ENCODE results near the gene DDA1.

Gene DDA1

GRCh38 chr19:17296273-17296672 lies 13.1 kb upstream of the DDA1 start:
- Mint-ChIP-seq H3K36me3 (ENCODE audit: low read depth) (peaks cover 62% of the 10 kb centered on the region), H3K4me3 (no peak overlapping the region), H3K27me3 (no peaks in the 10 kb centered on the region), H3K4me1 (ENCODE audit: low read depth) (peaks cover 18% of the 10 kb centered on the region), H3K27ac (no peak overlapping the region), H3K9me3 (no peaks in the 10 kb centered on the region)
- intact Hi-C loops (cut with micrococcal nuclease): no loop called here

GRCh38 chr19:17296976-17297375 lies 12.4 kb upstream of the DDA1 start:
- H3K9me3 Mint-ChIP-seq: no peaks in the 10 kb centered on the region
- no peak overlapping the region for H3K4me3 Mint-ChIP-seq
- H3K27ac Mint-ChIP-seq: no peak overlapping the region
- intact Hi-C loops (cut with micrococcal nuclease): no loop called here
- H3K4me1 Mint-ChIP-seq (ENCODE audit: low read depth): peaks cover 20% of the 10 kb centered on the region
- no peaks in the 10 kb centered on the region for H3K27me3 Mint-ChIP-seq
- H3K36me3 Mint-ChIP-seq (ENCODE audit: low read depth): peaks cover 61% of the 10 kb centered on the region

- intact Hi-C loops (cut with micrococcal nuclease): no loop called here
- Mint-ChIP-seq H3K27ac (no peak overlapping the region), H3K36me3 (ENCODE audit: low read depth) (peaks cover 52% of the 10 kb centered on the region), H3K27me3 (no peaks in the 10 kb centered on the region), H3K4me1 (ENCODE audit: low read depth) (peaks cover 35% of the 10 kb centered on the region), H3K4me3 (no peak overlapping the region), H3K9me3 (no peaks in the 10 kb centered on the region)
These were observed 8.3 kb upstream of the DDA1 start for GRCh38 chr19:17300992-17301619.

- H3K4me3 Mint-ChIP-seq: peak overlapping the region; percentile 78
These were observed 6.8 kb upstream of the DDA1 start for GRCh38 chr19:17302391-17303166.

GRCh38 chr19:17303167-17303939 lies 6.0 kb upstream of the DDA1 start, which contains the start of gene ABHD8:
ABHD8 (minus strand) TSS chr19:17303425; CDS start chr19:17301616, 1,809 bp downstream.
- Mint-ChIP-seq H3K9me3 (no peaks in the 10 kb centered on the region), H3K4me3 (peak within 1 kb of the TSS; percentile 78), H3K27ac (peak within 1 kb of the TSS; percentile 54), H3K27me3 (no peaks in the 10 kb centered on the region), H3K36me3 (ENCODE audit: low read depth) (peaks cover 44% of the 10 kb centered on the region), H3K4me1 (ENCODE audit: low read depth) (peaks cover 46% of the 10 kb centered on the region)
- intact Hi-C loops (cut with micrococcal nuclease): no loop called here

More at GRCh38 chr19:17302391-17303166, 6.8 kb upstream of the DDA1 start:
- Mint-ChIP-seq H3K27me3 (no peaks in the 10 kb centered on the region), H3K27ac (peak overlapping the region; percentile 54), H3K9me3 (no peaks in the 10 kb centered on the region), H3K4me1 (ENCODE audit: low read depth) (peaks cover 41% of the 10 kb centered on the region), H3K36me3 (ENCODE audit: low read depth) (peaks cover 50% of the 10 kb centered on the region)
- intact Hi-C loops (cut with micrococcal nuclease): no loop called here

- H3K27me3 Mint-ChIP-seq: no peaks in the 10 kb centered on the region
- intact Hi-C loops (cut with micrococcal nuclease): no loop called here
These were observed 5.5 kb upstream of the DDA1 start for GRCh38 chr19:17303940-17304267.

GRCh38 chr19:17304386-17305215 lies 4.8 kb upstream of the DDA1 start:
- H3K4me1 Mint-ChIP-seq (ENCODE audit: low read depth): peaks cover 52% of the 10 kb centered on the region
- intact Hi-C loops (cut with micrococcal nuclease): loop anchor here (1.0 kb wide), 2 partner anchors 12 to 37 kb away; partner anchors contain the start of gene BABAM1
- H3K27ac Mint-ChIP-seq: peak overlapping the region; percentile 92
- H3K9me3 Mint-ChIP-seq: no peaks in the 10 kb centered on the region
- peaks cover 41% of the 10 kb centered on the region for H3K36me3 Mint-ChIP-seq (ENCODE audit: low read depth)
- peak overlapping the region; percentile 85 for H3K4me3 Mint-ChIP-seq
- no peaks in the 10 kb centered on the region for H3K27me3 Mint-ChIP-seq

More at GRCh38 chr19:17303940-17304267, 5.5 kb upstream of the DDA1 start:
- peaks cover 48% of the 10 kb centered on the region for H3K4me1 Mint-ChIP-seq (ENCODE audit: low read depth)
- no peak overlapping the region for H3K27ac Mint-ChIP-seq
- H3K4me3 Mint-ChIP-seq: peak overlapping the region; percentile 78
- no peaks in the 10 kb centered on the region for H3K9me3 Mint-ChIP-seq
- peaks cover 39% of the 10 kb centered on the region for H3K36me3 Mint-ChIP-seq (ENCODE audit: low read depth)

GRCh38 chr19:17305216-17305516 lies 4.2 kb upstream of the DDA1 start:
- intact Hi-C loops (cut with micrococcal nuclease): loop anchor here (1.0 kb wide), 2 partner anchors 13 to 38 kb away; partner anchors contain the start of gene BABAM1
- Mint-ChIP-seq H3K4me3 (peak overlapping the region; percentile 85), H3K4me1 (ENCODE audit: low read depth) (peaks cover 55% of the 10 kb centered on the region), H3K9me3 (no peaks in the 10 kb centered on the region), H3K27me3 (no peaks in the 10 kb centered on the region), H3K36me3 (ENCODE audit: low read depth) (peaks cover 41% of the 10 kb centered on the region), H3K27ac (peak overlapping the region; percentile 92)

- Mint-ChIP-seq H3K27me3 (no peaks in the 10 kb centered on the region), H3K4me1 (ENCODE audit: low read depth) (peaks cover 60% of the 10 kb centered on the region)
These were observed 3.7 kb upstream of the DDA1 start, which contains the start of gene MRPL34 for GRCh38 chr19:17305517-17306284. MRPL34 (plus strand) TSS chr19:17305872; CDS start chr19:17305893, 21 bp downstream.

GRCh38 chr19:17306285-17306714 lies 3.1 kb upstream of the DDA1 start:
- peaks cover 65% of the 10 kb centered on the region for H3K4me1 Mint-ChIP-seq (ENCODE audit: low read depth)
- intact Hi-C loops (cut with micrococcal nuclease): no loop called here
- H3K36me3 Mint-ChIP-seq (ENCODE audit: low read depth): peaks cover 40% of the 10 kb centered on the region
- H3K27ac Mint-ChIP-seq: peak overlapping the region; percentile 92
- H3K4me3 Mint-ChIP-seq: peak overlapping the region; percentile 85
- H3K9me3 Mint-ChIP-seq: no peaks in the 10 kb centered on the region
- no peaks in the 10 kb centered on the region for H3K27me3 Mint-ChIP-seq

More at GRCh38 chr19:17305517-17306284, 3.7 kb upstream of the DDA1 start, which contains the start of gene MRPL34:
- peak within 1 kb of the TSS; percentile 85 for H3K4me3 Mint-ChIP-seq
- intact Hi-C loops (cut with micrococcal nuclease): loop anchor here (1.0 kb wide), 2 partner anchors 13 to 38 kb away; partner anchors contain the start of gene BABAM1
- H3K27ac Mint-ChIP-seq: peak within 1 kb of the TSS; percentile 92
- peaks cover 40% of the 10 kb centered on the region for H3K36me3 Mint-ChIP-seq (ENCODE audit: low read depth)
- no peaks in the 10 kb centered on the region for H3K9me3 Mint-ChIP-seq

GRCh38 chr19:17307876-17308377 lies 1.4 kb upstream of the DDA1 start:
- peaks cover 65% of the 10 kb centered on the region for H3K4me1 Mint-ChIP-seq (ENCODE audit: low read depth)
- no peak overlapping the region for H3K4me3 Mint-ChIP-seq
- intact Hi-C loops (cut with micrococcal nuclease): no loop called here
- H3K9me3 Mint-ChIP-seq: no peaks in the 10 kb centered on the region
- peaks cover 51% of the 10 kb centered on the region for H3K36me3 Mint-ChIP-seq (ENCODE audit: low read depth)
- no peaks in the 10 kb centered on the region for H3K27me3 Mint-ChIP-seq
- no peak overlapping the region for H3K27ac Mint-ChIP-seq

GRCh38 chr19:17309965-17310461 lies 650 bp downstream of the DDA1 start:
- intact Hi-C loops (cut with micrococcal nuclease): loop anchor here (1.0 kb wide), 1 partner anchor 27 kb away; the partner anchor contains the start of gene GTPBP3
- no peaks in the 10 kb centered on the region for H3K27me3 Mint-ChIP-seq
- peaks cover 50% of the 10 kb centered on the region for H3K4me1 Mint-ChIP-seq (ENCODE audit: low read depth)
- H3K36me3 Mint-ChIP-seq (ENCODE audit: low read depth): peaks cover 72% of the 10 kb centered on the region
- H3K4me3 Mint-ChIP-seq: peak overlapping the region; percentile 99
- H3K9me3 Mint-ChIP-seq: no peaks in the 10 kb centered on the region
- peak overlapping the region; percentile 89 for H3K27ac Mint-ChIP-seq
